ENCODE measurements around the gene ANKRD13C. TPM values are rescaled to one million over a fixed set of nuclear protein-coding genes. Genes with fewer than 3 reads are reported as not detected.

The ANKRD13C gene
- total and polyA plus RNA-seq, 4 donors, result 8.7 to 52.8 (median 13.7) TPM

DNA sequence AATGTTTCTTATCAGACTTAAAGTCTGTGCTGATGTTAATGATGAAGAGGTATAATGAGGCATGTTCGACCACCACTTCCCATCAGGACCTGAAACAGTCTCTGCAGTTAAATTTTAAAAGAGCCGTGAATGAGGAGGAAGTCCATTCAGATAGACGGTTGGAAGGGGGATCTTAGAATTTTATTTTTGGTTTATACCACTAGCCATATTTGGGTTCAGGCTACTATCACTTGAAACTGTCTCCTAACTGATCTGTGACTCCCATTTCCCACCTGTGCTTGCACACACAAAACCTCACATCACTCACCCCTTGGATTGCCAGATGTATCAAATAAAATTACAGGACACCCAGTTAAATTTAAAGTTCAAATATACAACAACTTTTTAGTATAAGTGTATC, 9.9 kb upstream of the ANKRD13C start:
- no peak overlapping the region for H3K9ac ChIP-seq (ENCODE audit: insufficient read depth in 1 of 2, low read length in 2 of 2)
- no peaks in the 10 kb centered on the region for H3K27me3 ChIP-seq (ENCODE audit: control insufficient read depth in 3 of 3, insufficient read depth in 3 of 3, low read length in 2 of 3)
- ATAC-seq (ENCODE audit: insufficient read depth, low FRiP score), result no peak
- H3K4me1 ChIP-seq (ENCODE audit: control insufficient read depth in 5 of 5, insufficient read depth in 5 of 5, low read length in 5 of 5), result peaks cover 0 to 10% (median 0%) of the 10 kb centered on the region in 5 donors
- WGBS, 2 donors, result 67 to 73% methylated on average over 3 of the region's 3 CpGs
- TF ChIP-seq CTCF (IDR thresholded peaks at IDR 0.05; ENCODE audit: control extremely low read depth, extremely low read depth), result no peak
- DNase-seq, result no peak
- no peaks in the 10 kb centered on the region for H3K36me3 ChIP-seq (ENCODE audit: control insufficient read depth in 4 of 4, insufficient read depth in 4 of 4, low read length in 4 of 4)
- no peak overlapping the region for H3K27ac ChIP-seq (ENCODE audit: low read depth in 1 of 2, low read length in 1 of 2)
- no peaks in the 10 kb centered on the region for H3K9me3 ChIP-seq (ENCODE audit: control insufficient read depth in 4 of 4, insufficient read depth in 3 of 4, low read length in 3 of 4)
- H3K4me3 ChIP-seq, result no peak overlapping the region

GRCh38 chr1:70361727-70362398, 7.3 kb upstream of the ANKRD13C start:
- Histone ChIP-seq H3K4me1 (ENCODE audit: control insufficient read depth in 5 of 5, insufficient read depth in 5 of 5, low read length in 5 of 5) (peaks cover 0 to 10% (median 0%) of the 10 kb centered on the region in 5 donors), H3K36me3 (ENCODE audit: control insufficient read depth in 4 of 4, insufficient read depth in 4 of 4, low read length in 4 of 4) (no peaks in the 10 kb centered on the region), H3K9ac (ENCODE audit: insufficient read depth in 1 of 2, low read length in 2 of 2) (peak overlapping the region in 1 of 2 donors; percentile 8), H3K27ac (ENCODE audit: low read depth in 1 of 2, low read length in 1 of 2) (no peak overlapping the region), H3K4me3 (no peak overlapping the region), H3K9me3 (ENCODE audit: control insufficient read depth in 4 of 4, insufficient read depth in 3 of 4, low read length in 3 of 4) (no peaks in the 10 kb centered on the region), H3K27me3 (ENCODE audit: control insufficient read depth in 3 of 3, insufficient read depth in 3 of 3, low read length in 2 of 3) (no peaks in the 10 kb centered on the region)
- 62 to 74% methylated on average over 3 of the region's 3 CpGs for WGBS, 2 donors
- no peak for TF ChIP-seq CTCF (IDR thresholded peaks at IDR 0.05; ENCODE audit: control extremely low read depth, extremely low read depth)
- ATAC-seq (ENCODE audit: insufficient read depth, low FRiP score) (no peak), DNase-seq (peak; percentile 16 to 50 (median 29))

DNA sequence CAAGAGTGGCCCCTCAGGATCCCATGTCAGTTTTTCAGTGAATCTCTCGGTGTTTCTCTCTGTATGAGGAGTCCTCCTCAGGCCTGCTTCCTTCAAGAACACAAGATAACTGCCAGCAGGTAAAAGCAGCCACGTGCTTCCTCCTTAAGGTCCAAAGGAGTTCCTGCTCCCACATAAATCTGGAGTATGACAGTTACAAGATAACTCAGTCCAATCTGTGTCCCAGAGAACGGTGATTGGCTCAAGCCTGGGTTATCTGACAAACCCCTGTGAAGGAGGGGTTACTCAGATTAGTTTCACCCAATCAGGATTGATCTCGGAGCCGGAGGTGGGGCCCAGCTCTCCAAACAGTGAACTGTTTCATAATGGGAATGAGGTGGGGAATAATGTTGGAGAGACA, 5.8 kb upstream of the ANKRD13C start:
- Histone ChIP-seq H3K27ac (ENCODE audit: low read depth in 1 of 2, low read length in 1 of 2) (no peak overlapping the region), H3K4me3 (no peak overlapping the region), H3K4me1 (ENCODE audit: control insufficient read depth in 5 of 5, insufficient read depth in 5 of 5, low read length in 5 of 5) (peaks cover 0 to 10% (median 0%) of the 10 kb centered on the region in 5 donors), H3K36me3 (ENCODE audit: control insufficient read depth in 4 of 4, insufficient read depth in 4 of 4, low read length in 4 of 4) (no peaks in the 10 kb centered on the region), H3K9ac (ENCODE audit: insufficient read depth in 1 of 2, low read length in 2 of 2) (no peak overlapping the region), H3K27me3 (ENCODE audit: control insufficient read depth in 3 of 3, insufficient read depth in 3 of 3, low read length in 2 of 3) (no peaks in the 10 kb centered on the region), H3K9me3 (ENCODE audit: control insufficient read depth in 4 of 4, insufficient read depth in 3 of 4, low read length in 3 of 4) (no peaks in the 10 kb centered on the region)
- no peak for TF ChIP-seq CTCF (IDR thresholded peaks at IDR 0.05; ENCODE audit: control extremely low read depth, extremely low read depth)
- no peak for DNase-seq
- ATAC-seq (ENCODE audit: insufficient read depth, low FRiP score), result no peak
- WGBS, 2 donors, result 78 to 84% methylated on average over 5 of the region's 5 CpGs

All from lung (tissue), 12 donors.